ENCODE measurements around the gene SYT1.

- TF ChIP-seq EZH2 (IDR thresholded peaks at IDR 0.05; ENCODE audit: low read depth, low read length, severe bottlenecking), result no peak
- no peak for TF ChIP-seq ZNF274 (IDR thresholded peaks at IDR 0.05; ENCODE audit: borderline replicate concordance, extremely low read depth, low read length)
- TF ChIP-seq PHF8 (conservative IDR thresholded peaks at IDR 0.05; ENCODE audit: low read depth, low read length), result no peak
- TF ChIP-seq CTCF (IDR thresholded peaks at IDR 0.05; ENCODE audit: control extremely low read depth in 1 of 3, insufficient read depth in 1 of 3, low read depth in 1 of 3, low read length in 3 of 3), result no peak
- TF ChIP-seq POLR2AphosphoS5 (IDR thresholded peaks at IDR 0.05; ENCODE audit: low read depth, low read length), result no peak
- no peak for TF ChIP-seq CHD2 (IDR thresholded peaks at IDR 0.05; ENCODE audit: low read length)
- TF ChIP-seq USF2 (IDR thresholded peaks at IDR 0.05; ENCODE audit: low read length), result no peak
- TF ChIP-seq HDAC6 (IDR thresholded peaks at IDR 0.05; ENCODE audit: low read depth, low read length), result no peak
- no peak for TF ChIP-seq MAFK (IDR thresholded peaks at IDR 0.05; ENCODE audit: low read depth, low read length)
- TF ChIP-seq EP300 (IDR thresholded peaks at IDR 0.05; ENCODE audit: borderline replicate concordance in 1 of 2, low read depth in 2 of 2, low read length in 2 of 2), result no peak
- no peak for TF ChIP-seq YY1 (IDR thresholded peaks at IDR 0.05; ENCODE audit: low read depth, low read length)
- TF ChIP-seq RAD21 (IDR thresholded peaks at IDR 0.05 in 1 of 2, conservative IDR thresholded peaks at IDR 0.05 in 1 of 2; ENCODE audit: low read depth in 2 of 2, low read length in 2 of 2), result no peak
- no peak for TF ChIP-seq HDAC2 (IDR thresholded peaks at IDR 0.05; ENCODE audit: borderline replicate concordance in 1 of 2, low read depth in 2 of 2, low read length in 2 of 2)
Observed at GRCh38 chr12:79128956-79129355, 264.4 kb downstream of the SYT1 start.

All from H1 (cell line).